HepG2 (cell line): ENCODE measurements around the gene EPHA10. TPM values are rescaled to one million over a fixed set of nuclear protein-coding genes. Genes with fewer than 3 reads are reported as not detected.

Experiments
- ATF7 ChIP-seq, 2 experiments: fragments of 450-650 bp in 1 of 2; sonication (generic) in 1 of 2; formaldehyde crosslinking in 1 of 2; IDR thresholded peaks; 2 replicates each; pipeline versions ENCODE4 v1.4.0 to v1.6.1; 2016 to 2020; ENCODE audit warnings: antibody characterized with exemption in 1 of 2, mild to moderate bottlenecking in 1 of 2, missing genetic modification reagents in 1 of 2
- FOXJ3 ChIP-seq: sonication (generic); formaldehyde crosslinking; IDR thresholded peaks from 2 replicates; pipeline ENCODE4 v1.4.0; 2020; ENCODE audit warnings: missing genetic modification reagents, mild to moderate bottlenecking, borderline replicate concordance
- HNF1A ChIP-seq, 2 experiments: sonication (generic) in 1 of 2; formaldehyde crosslinking in 1 of 2; IDR thresholded peaks; 2 replicates each; pipeline versions ENCODE4 v1.4.0 to v1.6.1; 2016 to 2020; ENCODE audit warnings: borderline replicate concordance in 1 of 2, low read depth in 1 of 2, mild to moderate bottlenecking in 1 of 2, missing genetic modification reagents in 1 of 2
- HOMEZ ChIP-seq: IDR thresholded peaks from 2 replicates; pipeline ENCODE4 v1.6.1; 2016; ENCODE audit warnings: low read depth
- NR2C2 ChIP-seq: sonication (generic); formaldehyde crosslinking; IDR thresholded peaks from 2 replicates; pipeline ENCODE4 v1.4.0; 2020; ENCODE audit warnings: missing genetic modification reagents, mild to moderate bottlenecking, moderate library complexity, borderline replicate concordance
- SP1 ChIP-seq, 2 experiments: fragments of 450-650 bp in 1 of 2; sonication (generic) in 1 of 2; formaldehyde crosslinking in 1 of 2; IDR thresholded peaks; 2 replicates each; pipeline versions ENCODE4 v1.4.0 to v1.6.1; 2016 to 2020; ENCODE audit warnings: missing genetic modification reagents in 1 of 2
- TMF1 ChIP-seq: sonication (generic); formaldehyde crosslinking; IDR thresholded peaks from 2 replicates; pipeline ENCODE4 v1.8.1; 2022; ENCODE audit warnings: low read depth, missing genetic modification reagents
- TOE1 ChIP-seq: sonication (generic); formaldehyde crosslinking; IDR thresholded peaks from 2 replicates; pipeline ENCODE4 v1.4.0; 2020; ENCODE audit warnings: mild to moderate bottlenecking, missing genetic modification reagents
- TRIM24 ChIP-seq: sonication (generic); formaldehyde crosslinking; IDR thresholded peaks from 2 replicates; pipeline ENCODE4 v1.8.0; 2022; ENCODE audit warnings: mild to moderate bottlenecking, missing genetic modification reagents
- ZBTB3 ChIP-seq: sonication (generic); formaldehyde crosslinking; IDR thresholded peaks from 2 replicates; pipeline ENCODE4 v1.4.0; 2020; ENCODE audit warnings: low read depth, mild to moderate bottlenecking, moderate library complexity, missing genetic modification reagents, borderline replicate concordance
- ZBTB38 ChIP-seq: sonication (generic); formaldehyde crosslinking; IDR thresholded peaks from 2 replicates; pipeline ENCODE4 v1.5.1; 2020; ENCODE audit warnings: mild to moderate bottlenecking, missing genetic modification reagents
- ZNF260 ChIP-seq: sonication (generic); formaldehyde crosslinking; IDR thresholded peaks from 2 replicates; pipeline ENCODE4 v1.4.0; 2020; ENCODE audit warnings: missing genetic modification reagents, low read depth, mild to moderate bottlenecking, borderline replicate concordance
- ZNF383 ChIP-seq: sonication (generic); formaldehyde crosslinking; IDR thresholded peaks from 2 replicates; pipeline ENCODE4 v1.4.0; 2020; ENCODE audit warnings: missing genetic modification reagents, mild to moderate bottlenecking, borderline replicate concordance
- ZNF512 ChIP-seq: sonication (generic); formaldehyde crosslinking; IDR thresholded peaks from 2 replicates; pipeline ENCODE4 v1.4.0; 2020; ENCODE audit warnings: mild to moderate bottlenecking, missing genetic modification reagents
- ZNF615 ChIP-seq: sonication (generic); formaldehyde crosslinking; IDR thresholded peaks from 2 replicates; pipeline ENCODE4 v1.5.0; 2020; ENCODE audit warnings: mild to moderate bottlenecking, missing genetic modification reagents, borderline replicate concordance
- ZNF800 ChIP-seq: sonication (generic); formaldehyde crosslinking; IDR thresholded peaks from 2 replicates; pipeline ENCODE4 v1.4.0; 2020; ENCODE audit warnings: missing genetic modification reagents
- polyA plus RNA-seq, 8 experiments: library from polyadenylated mRNA; depleted of rRNA in 3 of 8; stranded (reverse) in 7 of 8; unstranded in 1 of 8; fragments of >200 nt; fragmentation: Illumina TruSeq in 4 of 8; extraction: Trizol in 4 of 8; gene quantifications; 2 replicates each; pipeline versions ENCODE4 v1.2.1 to v1.2.3, GENCODE V29; 2011 to 2016; ENCODE audit warnings: low read depth in 4 of 8, missing spikeins in 1 of 8, mixed read lengths in 1 of 8; ENCODE audit not compliant: insufficient read depth in 1 of 8
- total RNA-seq, 5 experiments: library from RNA; depleted of rRNA; stranded (reverse); fragments of >200 nt; fragmentation: Illumina TruSeq; extraction: Trizol; gene quantifications; 2 replicates each; pipeline ENCODE4 v1.2.3, GENCODE V29; 2016; ENCODE audit warnings: low read depth in 1 of 5

Gene EPHA10
- total and polyA plus RNA-seq, 2 of the 13 experiments (the other 11 are each of a cell fraction or from before 2014, with no cell fraction given), result 0.11 to 0.58 TPM

GRCh38 chr1:37807555-37808368 is 42.8 kb upstream of the EPHA10 start, which contains the start of the genes C1orf122 and YRDC (continued):
- no peak for TF ChIP-seq HOMEZ
- TF ChIP-seq ZNF615 (CRISPR knock-in tag), result no peak
- TF ChIP-seq ATF7 (IDR thresholded peaks at IDR 0.05), result no peak
- TF ChIP-seq ATF7 (CRISPR knock-in tag; IDR thresholded peaks at IDR 0.05), result no peak
- TF ChIP-seq TOE1 (CRISPR knock-in tag), result no peak
- TF ChIP-seq ZBTB38, result no peak
- TF ChIP-seq SP1 (IDR thresholded peaks at IDR 0.05), result no peak
- peak; percentile 56; the same call in 1 of the 2 replicates for TF ChIP-seq SP1 (CRISPR knock-in tag; IDR thresholded peaks at IDR 0.05)
- TF ChIP-seq ZBTB3, result no peak
- TF ChIP-seq ZNF260, result no peak
- no peak for TF ChIP-seq ZNF800
- no peak for TF ChIP-seq HNF1A (IDR thresholded peaks at IDR 0.05; ENCODE audit: low read depth)
- no peak for TF ChIP-seq HNF1A (CRISPR knock-in tag; IDR thresholded peaks at IDR 0.05; ENCODE audit: borderline replicate concordance)
- 0 out of 2 replicates have a peak, but pooled peaks have one; percentile 37 for TF ChIP-seq NR2C2
- no peak for TF ChIP-seq TRIM24 (CRISPR knock-in tag)
- TF ChIP-seq FOXJ3 (CRISPR knock-in tag), result no peak
- TF ChIP-seq TMF1 (CRISPR knock-in tag), result no peak
- TF ChIP-seq ZNF383 (CRISPR knock-in tag), result no peak
- no peak for TF ChIP-seq ZNF512
